ENCODE results near the gene EIF5B. TPM values are rescaled to one million over a fixed set of nuclear protein-coding genes. Genes with fewer than 3 reads are reported as not detected.
A peak's percentile ranks its signal among the peaks of the same experiment; 100 is the strongest.

EIF5B gene
- polyA plus RNA-seq, 3 donors from 2014 or later = 2.8 to 14.3 (median 2.9) TPM

GRCh38 chr2:99431587-99432275, 94.5 kb downstream of the EIF5B start:
- H3K27ac Mint-ChIP-seq = peak overlapping the region in 1 of 6 donors; percentile 64
- DNase-seq = no peak
- peaks cover 8 to 17% of the 10 kb centered on the region in 2 donors for H3K4me1 Mint-ChIP-seq
- H3K36me3 Mint-ChIP-seq = peaks cover 3 to 14% (median 7%) of the 10 kb centered on the region in 3 donors
- no peak overlapping the region for H3K4me3 Mint-ChIP-seq
- no peaks in the 10 kb centered on the region for H3K9me3 Mint-ChIP-seq
- peaks cover 0 to 1% (median 0%) of the 10 kb centered on the region in 3 donors for H3K27me3 Mint-ChIP-seq (ENCODE audit: low read depth in 3 of 3)

GRCh38 chr2:99433340-99433739, 96.2 kb downstream of the EIF5B start:
- no peak overlapping the region for H3K27ac Mint-ChIP-seq
- H3K9me3 Mint-ChIP-seq = no peaks in the 10 kb centered on the region
- DNase-seq = no peak
- no peaks in the 10 kb centered on the region for H3K27me3 Mint-ChIP-seq (ENCODE audit: low read depth in 3 of 3)
- H3K4me3 Mint-ChIP-seq = no peak overlapping the region
- peaks cover 8 to 17% of the 10 kb centered on the region in 2 donors for H3K4me1 Mint-ChIP-seq
- peaks cover 4 to 16% (median 9%) of the 10 kb centered on the region in 3 donors for H3K36me3 Mint-ChIP-seq

- H3K27me3 Mint-ChIP-seq (ENCODE audit: low read depth in 3 of 3) = no peaks in the 10 kb centered on the region
- H3K4me3 Mint-ChIP-seq = no peak overlapping the region
- peaks cover 4 to 16% (median 9%) of the 10 kb centered on the region in 3 donors for H3K36me3 Mint-ChIP-seq
- DNase-seq = no peak
- H3K27ac Mint-ChIP-seq = no peak overlapping the region
- H3K4me1 Mint-ChIP-seq = no peaks in the 10 kb centered on the region
- no peaks in the 10 kb centered on the region for H3K9me3 Mint-ChIP-seq
These were observed 99.7 kb downstream of the EIF5B start for GRCh38 chr2:99436874-99437273.

GRCh38 chr2:99439971-99440505, 102.8 kb downstream of the EIF5B start:
- H3K36me3 Mint-ChIP-seq = peaks cover 4 to 16% (median 9%) of the 10 kb centered on the region in 3 donors

GRCh38 chr2:99442837-99443236, 105.6 kb downstream of the EIF5B start:
- Mint-ChIP-seq H3K36me3 (peaks cover 8 to 10% (median 9%) of the 10 kb centered on the region in 3 donors), H3K27me3 (ENCODE audit: low read depth in 3 of 3) (peaks cover 0 to 2% (median 0%) of the 10 kb centered on the region in 3 donors), H3K4me3 (no peak overlapping the region), H3K4me1 (peaks cover 0 to 1% of the 10 kb centered on the region in 2 donors), H3K9me3 (no peaks in the 10 kb centered on the region), H3K27ac (no peak overlapping the region)
- DNase-seq = no peak

More at GRCh38 chr2:99439971-99440505, 102.8 kb downstream of the EIF5B start:
- DNase-seq = no peak
- no peak overlapping the region for H3K27ac Mint-ChIP-seq
- H3K4me1 Mint-ChIP-seq = peaks cover 0 to 1% of the 10 kb centered on the region in 2 donors
- peaks cover 0 to 2% (median 0%) of the 10 kb centered on the region in 3 donors for H3K27me3 Mint-ChIP-seq (ENCODE audit: low read depth in 3 of 3)
- no peak overlapping the region for H3K4me3 Mint-ChIP-seq
- no peaks in the 10 kb centered on the region for H3K9me3 Mint-ChIP-seq

GRCh38 chr2:99444222-99444621, 107.0 kb downstream of the EIF5B start:
- Mint-ChIP-seq H3K4me3 (no peak overlapping the region), H3K4me1 (peaks cover 0 to 1% of the 10 kb centered on the region in 2 donors), H3K27me3 (ENCODE audit: low read depth in 3 of 3) (peaks cover 0 to 2% (median 2%) of the 10 kb centered on the region in 3 donors), H3K9me3 (no peaks in the 10 kb centered on the region), H3K27ac (peak overlapping the region in 2 of 6 donors; percentile 34 to 72), H3K36me3 (peaks cover 9 to 13% (median 10%) of the 10 kb centered on the region in 3 donors)
- no peak for DNase-seq

- H3K27me3 Mint-ChIP-seq (ENCODE audit: low read depth in 3 of 3) = peaks cover 0 to 2% (median 2%) of the 10 kb centered on the region in 3 donors
- peaks cover 9 to 13% (median 10%) of the 10 kb centered on the region in 3 donors for H3K36me3 Mint-ChIP-seq
- H3K4me1 Mint-ChIP-seq = peaks cover 0 to 1% of the 10 kb centered on the region in 2 donors
- no peak overlapping the region for H3K27ac Mint-ChIP-seq
- no peaks in the 10 kb centered on the region for H3K9me3 Mint-ChIP-seq
- no peak overlapping the region for H3K4me3 Mint-ChIP-seq
- DNase-seq = no peak
These were observed 107.9 kb downstream of the EIF5B start for GRCh38 chr2:99445065-99445464.

- Mint-ChIP-seq H3K36me3 (peaks cover 10 to 20% (median 11%) of the 10 kb centered on the region in 3 donors), H3K27me3 (ENCODE audit: low read depth in 3 of 3) (peaks cover 0 to 4% (median 2%) of the 10 kb centered on the region in 3 donors), H3K27ac (no peak overlapping the region), H3K4me1 (peaks cover 0 to 1% of the 10 kb centered on the region in 2 donors), H3K4me3 (no peak overlapping the region), H3K9me3 (no peaks in the 10 kb centered on the region)
- DNase-seq = no peak
These were observed 111.4 kb downstream of the EIF5B start for GRCh38 chr2:99448556-99448955.

- H3K27me3 Mint-ChIP-seq (ENCODE audit: low read depth in 3 of 3) = peaks cover 0 to 2% (median 2%) of the 10 kb centered on the region in 3 donors
- no peaks in the 10 kb centered on the region for H3K9me3 Mint-ChIP-seq
- peak overlapping the region in 1 of 6 donors; percentile 66 for H3K27ac Mint-ChIP-seq
- H3K4me3 Mint-ChIP-seq = no peak overlapping the region
- no peak for DNase-seq
- peaks cover 0 to 6% of the 10 kb centered on the region in 2 donors for H3K4me1 Mint-ChIP-seq
- peaks cover 10 to 20% (median 11%) of the 10 kb centered on the region in 3 donors for H3K36me3 Mint-ChIP-seq
These were observed 113.0 kb downstream of the EIF5B start for GRCh38 chr2:99450199-99450598.

Other genes starting within 250 kb of the EIF5B start
- 1 to 10 TPM in 2 of 3 donors, under 1 TPM in 1; 0.80 to 3.4 (median 2.4) TPM for gene C2orf15, start 195.7 kb upstream of the EIF5B start, polyA plus RNA-seq
- gene TSGA10, start 182.4 kb upstream of the EIF5B start, polyA plus RNA-seq = 10 to 100 TPM in 2 of 3 donors, 1 to 10 TPM in 1; 7.9 to 15.9 (median 11.0) TPM
- 10 to 100 TPM; 11.6 to 21.3 (median 20.7) TPM for gene LIPT1, start 182.4 kb upstream of the EIF5B start, polyA plus RNA-seq
- 10 to 100 TPM; 29.5 to 53.3 (median 30.4) TPM for gene MITD1, start 156.3 kb upstream of the EIF5B start, polyA plus RNA-seq
- 10 to 100 TPM; 18.0 to 20.5 (median 18.3) TPM for gene MRPL30, start 156.2 kb upstream of the EIF5B start, polyA plus RNA-seq
- gene LYG2, start 81.7 kb upstream of the EIF5B start, polyA plus RNA-seq = not detected
- under 1 TPM in 1 of 3 donors, not detected in 2; 0.61 TPM for gene LYG1, start 36.2 kb upstream of the EIF5B start, polyA plus RNA-seq
- 10 to 100 TPM; 58.7 to 74.6 (median 61.4) TPM for gene TXNDC9, start 1.1 kb upstream of the EIF5B start, polyA plus RNA-seq
- gene REV1, start 152.6 kb downstream of the EIF5B start, polyA plus RNA-seq = 10 to 100 TPM; 11.5 to 14.5 (median 14.3) TPM